HCT116 (cell line): ENCODE results near the gene SLC10A7. TPM values are rescaled to one million over a fixed set of nuclear protein-coding genes. Genes with fewer than 3 reads are reported as not detected.

Experiments used
- ATAC-seq: fragments of 200-7000 bp; cut with Tn5 transposase; 2 replicates; pipeline ENCODE4 v1.9.1; 2020; ENCODE audit warnings: mild to moderate bottlenecking, moderate library complexity
- BruUV-seq: library from RNA; stranded (reverse); fragments of 400-500 nt; replicated peaks from 2 replicates; lab custom pipeline; 2021; lab: Mats Ljungman, UMichigan
- CTCF ChIA-PET: fragments of 300-600 bp; sonication (Branson Sonifier 250); formaldehyde crosslinking; loops from one replicate; lab custom pipeline; 2021; ENCODE audit warnings: antibody characterized with exemption; lab: Charles Lee
- POLR2A ChIA-PET: fragments of 300-600, 350-600 bp; sonication (Branson Sonifier 250); formaldehyde crosslinking; loops from one replicate; lab custom pipeline; 2021; ENCODE audit warnings: antibody characterized with exemption; lab: Charles Lee
- RAD21 ChIA-PET, 2 experiments: fragments of 300-600 bp; sonication (Branson Sonifier 250); formaldehyde crosslinking; loops; one replicate each; lab custom pipeline; 2023; ENCODE audit warnings: low total read pairs in 2 of 2; ENCODE audit not compliant: uncharacterized antibody in 2 of 2, unreplicated experiment in 2 of 2, low non-redundant PET in 1 of 2; lab: Charles Lee
- DNase-seq: peaks from one replicate; pipeline ENCODE4 v3.0.0-alpha.2; 2010; ENCODE audit warnings: low read depth, low spot score
- H2AFZ ChIP-seq: fragments of 200-600 bp; shearing (Covaris generic), sonication (generic); 2 replicates; pipeline ENCODE4 v1.6.1; 2017; ENCODE audit warnings: low read depth, mixed run types, mixed read lengths, antibody characterized with exemption, low read length; ENCODE audit not compliant: poor library complexity, severe bottlenecking
- H3K27ac ChIP-seq: 2 replicates; pipeline ENCODE4 v1.5.1; 2012; ENCODE audit warnings: low read depth, low read length
- H3K27me3 ChIP-seq: fragments of 200-600 bp; sonication (generic); 2 replicates; pipeline ENCODE4 v1.6.1; 2016; ENCODE audit warnings: mixed run types, low read length, mixed read lengths; ENCODE audit not compliant: insufficient read depth
- H3K36me3 ChIP-seq, 2 experiments: fragments of 200-500 bp in 1 of 2; fragments of 200-600 bp in 1 of 2; sonication (Bioruptor generic) in 1 of 2; sonication (generic) in 1 of 2; 2 replicates each; pipeline versions ENCODE4 v1.5.1 to v1.6.1; 2014 to 2016; ENCODE audit warnings: low read length in 2 of 2, inconsistent platforms in 1 of 2, mixed read lengths in 1 of 2, mixed run types in 1 of 2; ENCODE audit not compliant: insufficient read depth in 2 of 2, control insufficient read depth in 1 of 2
- H3K4me1 ChIP-seq, 2 experiments: fragments of 200-600 bp in 1 of 2; sonication (generic) in 1 of 2; 2 replicates each; pipeline versions ENCODE4 v1.5.1 to v1.6.1; 2012 to 2017; ENCODE audit warnings: low read length in 2 of 2, inconsistent platforms in 1 of 2, mild to moderate bottlenecking in 1 of 2, mixed read lengths in 1 of 2, mixed run types in 1 of 2, moderate library complexity in 1 of 2; ENCODE audit not compliant: insufficient read depth in 2 of 2, control insufficient read depth in 1 of 2
- H3K4me2 ChIP-seq: fragments of 200-600 bp; sonication (generic); 2 replicates; pipeline ENCODE4 v1.6.1; 2017; ENCODE audit warnings: mixed run types, low read length, mixed read lengths
- H3K4me3 ChIP-seq, 2 experiments: fragments of 200-600 bp in 1 of 2; sonication (generic) in 1 of 2; replicated peaks in 1 of 2; 2 replicates each; pipeline ENCODE4 v1.5.1; 2011 to 2016; ENCODE audit warnings: low read length in 2 of 2, control low read depth in 1 of 2, low read depth in 1 of 2, mild to moderate bottlenecking in 1 of 2, mixed read lengths in 1 of 2, mixed run types in 1 of 2
- H3K79me2 ChIP-seq: fragments of 200-600 bp; sonication (generic); 2 replicates; pipeline ENCODE4 v1.6.1; 2017; ENCODE audit warnings: mild to moderate bottlenecking, mixed run types, low read length, moderate library complexity, mixed read lengths; ENCODE audit not compliant: insufficient read depth
- H3K9ac ChIP-seq: fragments of 200-600 bp; sonication (generic); 2 replicates; pipeline ENCODE4 v1.6.1; 2016; ENCODE audit warnings: low read length, mixed read lengths
- H3K9me2 ChIP-seq: fragments of 200-600 bp; sonication (generic), shearing (Covaris generic); 2 replicates; pipeline ENCODE4 v1.6.1; 2017; ENCODE audit warnings: mixed run types, mild to moderate bottlenecking, moderate library complexity; ENCODE audit not compliant: insufficient read depth
- H3K9me3 ChIP-seq, 2 experiments: fragments of 200-500 bp in 1 of 2; fragments of 200-600 bp in 1 of 2; sonication (Bioruptor generic) in 1 of 2; sonication (generic) in 1 of 2; 2 replicates each; pipeline ENCODE4 v1.6.1; 2014 to 2017; ENCODE audit warnings: low read length in 2 of 2, mixed read lengths in 2 of 2, inconsistent platforms in 1 of 2, low read depth in 1 of 2, mild to moderate bottlenecking in 1 of 2, mixed run types in 1 of 2, moderate library complexity in 1 of 2; ENCODE audit not compliant: control insufficient read depth in 1 of 2, insufficient read depth in 1 of 2
- H4K20me1 ChIP-seq: fragments of 200-600 bp; sonication (generic), shearing (Covaris generic); 2 replicates; pipeline ENCODE4 v1.6.1; 2017; ENCODE audit warnings: mixed run types, mild to moderate bottlenecking, moderate library complexity; ENCODE audit not compliant: insufficient read depth
- CEBPB ChIP-seq: IDR thresholded peaks from 2 replicates; pipeline ENCODE4 v1.6.1; 2012; ENCODE audit warnings: low read depth
- CTCF ChIP-seq, 3 experiments: fragments of 200-600 bp in 1 of 3; sonication (generic) in 1 of 3; IDR thresholded peaks in 2 of 3; conservative IDR thresholded peaks in 1 of 3; 2 replicates each; pipeline ENCODE4 v1.5.1; 2012 to 2017; ENCODE audit warnings: low read depth in 2 of 3, low read length in 2 of 3, antibody characterized with exemption in 1 of 3, borderline replicate concordance in 1 of 3, control low read depth in 1 of 3, mild to moderate bottlenecking in 1 of 3, mixed read lengths in 1 of 3, mixed run types in 1 of 3, moderate library complexity in 1 of 3; ENCODE audit not compliant: insufficient read depth in 1 of 3
- ELF1 ChIP-seq: IDR thresholded peaks from 2 replicates; pipeline ENCODE4 v1.6.1; 2012; ENCODE audit warnings: low read depth, borderline replicate concordance
- EZH2phosphoT487 ChIP-seq: fragments of 200-600 bp; IDR thresholded peaks from 2 replicates; pipeline ENCODE4 v1.6.1; 2018; ENCODE audit warnings: antibody characterized with exemption, borderline replicate concordance
- FOSL1 ChIP-seq: IDR thresholded peaks from 2 replicates; pipeline ENCODE4 v1.6.1; 2012; ENCODE audit warnings: low read depth
- JUND ChIP-seq: IDR thresholded peaks from 2 replicates; pipeline ENCODE4 v1.6.1; 2012
- MAX ChIP-seq: IDR thresholded peaks from 2 replicates; pipeline ENCODE4 v1.6.1; 2012
- POLR2A ChIP-seq: IDR thresholded peaks from 2 replicates; pipeline ENCODE4 v1.7.0; 2011; ENCODE audit warnings: borderline replicate concordance; ENCODE audit not compliant: insufficient read depth, insufficient read length; ENCODE audit errors: extremely low read depth
- RAD21 ChIP-seq: IDR thresholded peaks from 2 replicates; pipeline ENCODE4 v1.6.1; 2012; ENCODE audit warnings: low read depth, mild to moderate bottlenecking
- REST ChIP-seq: IDR thresholded peaks from 2 replicates; pipeline ENCODE4 v1.6.1; 2012; ENCODE audit warnings: low read depth
- SP1 ChIP-seq: IDR thresholded peaks from 2 replicates; pipeline ENCODE4 v1.6.1; 2012; ENCODE audit warnings: low read depth
- YY1 ChIP-seq: IDR thresholded peaks from 2 replicates; pipeline ENCODE4 v1.6.1; 2011; ENCODE audit warnings: low read length, low read depth, moderate library complexity, mild to moderate bottlenecking; ENCODE audit not compliant: insufficient replicate concordance; ENCODE audit errors: extremely low read depth
- ZBTB33 ChIP-seq: IDR thresholded peaks from 2 replicates; pipeline ENCODE4 v1.6.1; 2011; ENCODE audit warnings: mild to moderate bottlenecking, low read length, moderate library complexity; ENCODE audit not compliant: insufficient replicate concordance; ENCODE audit errors: extremely low read depth
- ZFX ChIP-seq: fragments of 450-650 bp; IDR thresholded peaks from 2 replicates; pipeline ENCODE4 v1.6.1; 2017
- ZNF274 ChIP-seq: fragments of 200-500 bp; sonication (Bioruptor generic); IDR thresholded peaks from 2 replicates; pipeline ENCODE4 v1.6.1; 2014; ENCODE audit warnings: mild to moderate bottlenecking, low read depth, low read length, inconsistent platforms
- intact Hi-C: fragments of 100-400 bp; cut with micrococcal nuclease; formaldehyde crosslinking; loops from 2 replicates; pipeline ENCODE4 v1.10.0; 2022
- total RNA-seq: library from RNA; stranded (reverse); gene quantifications from one replicate; pipeline ENCODE4 v1.2.1, GENCODE V29; 2021; ENCODE audit not compliant: unreplicated experiment

The SLC10A7 gene
- total RNA-seq, 1 experiment from 2014 or later, result 5.5 TPM

GRCh38 chr4:146436423-146437162 is 85.1 kb downstream of the SLC10A7 start:
- Histone ChIP-seq H3K79me2 (no peaks in the 10 kb centered on the region), H2AFZ (no peak overlapping the region), H3K4me3 (no peak overlapping the region), H3K9ac (no peak overlapping the region), H3K27ac (no peak overlapping the region)
- ATAC-seq, result no peak
- CTCF ChIA-PET, result no interaction called here
- TF ChIP-seq REST, result no peak
- no peak for TF ChIP-seq ZBTB33
- no peak for TF ChIP-seq RAD21
- no peak for TF ChIP-seq MAX
- TF ChIP-seq YY1, result no peak
- TF ChIP-seq CTCF (IDR thresholded peaks at IDR 0.05 in 2 of 3, conservative IDR thresholded peaks at IDR 0.05 in 1 of 3; ENCODE audit: borderline replicate concordance in 1 of 3, insufficient read depth in 1 of 3, low read depth in 2 of 3, low read length in 2 of 3), result no peak
- no peak for TF ChIP-seq SP1
- TF ChIP-seq FOSL1, result no peak
- no peak for TF ChIP-seq ELF1
- no peak for TF ChIP-seq JUND
- no peak for TF ChIP-seq CEBPB
- no peak for TF ChIP-seq ZNF274
- TF ChIP-seq ZFX, result no peak
- no peak for TF ChIP-seq POLR2A
- no peak for TF ChIP-seq EZH2phosphoT487
- TF ChIP-seq, all 23 proteins: peak for 0
- Histone ChIP-seq H3K27me3 (no peaks in the 10 kb centered on the region), H4K20me1 (no peaks in the 10 kb centered on the region), H3K9me3 (no peaks in the 10 kb centered on the region), H3K36me3 (no peaks in the 10 kb centered on the region), H3K4me1 (no peaks in the 10 kb centered on the region), H3K4me2 (no peak overlapping the region), H3K9me2 (no peaks in the 10 kb centered on the region)
- DNase-seq, result no peak
- BruUV-seq, result no TSS peak
- ChIA-PET POLR2A (no interaction called here), RAD21 (no interaction called here)
- intact Hi-C loops, result no loop called here
